RWPE1 (cell line): ENCODE data around the gene SMARCD2.

Experiments
- CTCF ChIA-PET: fragments of 350-600 bp; sonication (Branson Sonifier 250); formaldehyde crosslinking; extraction: SDS; loops from one replicate; lab custom pipeline; 2021; lab: Yijun Ruan, JAX
- POLR2A ChIA-PET: fragments of 400-600 bp; formaldehyde crosslinking; extraction: SDS; loops from one replicate; lab custom pipeline; 2020; ENCODE audit warnings: antibody characterized with exemption; ENCODE audit not compliant: low non-redundant PET; lab: Yijun Ruan, JAX
- DNase-seq: peaks from one replicate; pipeline ENCODE4 v3.0.0; 2012; ENCODE audit warnings: low spot score
- H3K27ac ChIP-seq: fragments of 450-650 bp; 2 replicates; pipeline ENCODE4 v1.5.1; 2017
- TF ChIP-seq, protein P1 (sequence below): fragments of 450-650 bp; conservative IDR thresholded peaks from 2 replicates; pipeline ENCODE4 v1.5.1; 2017; ENCODE audit warnings: low read depth, mild to moderate bottlenecking

Gene SMARCD2

DNA sequence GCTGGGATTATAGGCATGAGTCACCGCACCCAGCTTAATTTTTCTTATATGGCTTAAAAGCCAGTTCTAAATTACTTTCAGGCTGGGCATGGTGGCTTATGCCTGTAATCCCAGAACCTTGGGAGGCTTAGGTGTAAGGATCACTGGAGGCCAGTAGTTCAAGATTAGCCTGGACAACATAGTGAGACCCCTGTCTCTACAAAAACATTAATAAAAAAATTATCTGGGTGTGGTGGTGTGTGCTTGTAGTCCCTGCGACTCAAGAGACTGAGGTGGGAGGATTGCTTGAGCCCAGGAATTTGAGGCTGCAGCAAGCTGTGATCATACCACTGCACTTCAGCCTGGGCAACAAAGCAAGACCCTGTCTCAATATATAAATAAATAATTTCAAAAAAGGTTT is 10.8 kb upstream of the SMARCD2 start:
- no peak for DNase-seq
- TF ChIP-seq, protein P1, sequence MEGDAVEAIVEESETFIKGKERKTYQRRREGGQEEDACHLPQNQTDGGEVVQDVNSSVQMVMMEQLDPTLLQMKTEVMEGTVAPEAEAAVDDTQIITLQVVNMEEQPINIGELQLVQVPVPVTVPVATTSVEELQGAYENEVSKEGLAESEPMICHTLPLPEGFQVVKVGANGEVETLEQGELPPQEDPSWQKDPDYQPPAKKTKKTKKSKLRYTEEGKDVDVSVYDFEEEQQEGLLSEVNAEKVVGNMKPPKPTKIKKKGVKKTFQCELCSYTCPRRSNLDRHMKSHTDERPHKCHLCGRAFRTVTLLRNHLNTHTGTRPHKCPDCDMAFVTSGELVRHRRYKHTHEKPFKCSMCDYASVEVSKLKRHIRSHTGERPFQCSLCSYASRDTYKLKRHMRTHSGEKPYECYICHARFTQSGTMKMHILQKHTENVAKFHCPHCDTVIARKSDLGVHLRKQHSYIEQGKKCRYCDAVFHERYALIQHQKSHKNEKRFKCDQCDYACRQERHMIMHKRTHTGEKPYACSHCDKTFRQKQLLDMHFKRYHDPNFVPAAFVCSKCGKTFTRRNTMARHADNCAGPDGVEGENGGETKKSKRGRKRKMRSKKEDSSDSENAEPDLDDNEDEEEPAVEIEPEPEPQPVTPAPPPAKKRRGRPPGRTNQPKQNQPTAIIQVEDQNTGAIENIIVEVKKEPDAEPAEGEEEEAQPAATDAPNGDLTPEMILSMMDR = no peak
- ChIA-PET POLR2A (no interaction called here), CTCF (interaction anchor here (0.6 kb wide), 1 partner anchor 102 kb away, joined by 3 read pairs; no protein-coding TSS in a partner anchor)
- no peak overlapping the region for H3K27ac ChIP-seq

- TF ChIP-seq, protein P1 = no peak
- no peak for DNase-seq
- POLR2A ChIA-PET = interaction anchor here (0.5 kb wide), 1 partner anchor 23 kb away, joined by 3 read pairs; the partner anchor contains the start of gene PSMC5
- CTCF ChIA-PET = no interaction called here
- H3K27ac ChIP-seq = no peak overlapping the region
These were observed 7.9 kb upstream of the SMARCD2 start for GRCh38 chr17:63850401-63850800.

DNA sequence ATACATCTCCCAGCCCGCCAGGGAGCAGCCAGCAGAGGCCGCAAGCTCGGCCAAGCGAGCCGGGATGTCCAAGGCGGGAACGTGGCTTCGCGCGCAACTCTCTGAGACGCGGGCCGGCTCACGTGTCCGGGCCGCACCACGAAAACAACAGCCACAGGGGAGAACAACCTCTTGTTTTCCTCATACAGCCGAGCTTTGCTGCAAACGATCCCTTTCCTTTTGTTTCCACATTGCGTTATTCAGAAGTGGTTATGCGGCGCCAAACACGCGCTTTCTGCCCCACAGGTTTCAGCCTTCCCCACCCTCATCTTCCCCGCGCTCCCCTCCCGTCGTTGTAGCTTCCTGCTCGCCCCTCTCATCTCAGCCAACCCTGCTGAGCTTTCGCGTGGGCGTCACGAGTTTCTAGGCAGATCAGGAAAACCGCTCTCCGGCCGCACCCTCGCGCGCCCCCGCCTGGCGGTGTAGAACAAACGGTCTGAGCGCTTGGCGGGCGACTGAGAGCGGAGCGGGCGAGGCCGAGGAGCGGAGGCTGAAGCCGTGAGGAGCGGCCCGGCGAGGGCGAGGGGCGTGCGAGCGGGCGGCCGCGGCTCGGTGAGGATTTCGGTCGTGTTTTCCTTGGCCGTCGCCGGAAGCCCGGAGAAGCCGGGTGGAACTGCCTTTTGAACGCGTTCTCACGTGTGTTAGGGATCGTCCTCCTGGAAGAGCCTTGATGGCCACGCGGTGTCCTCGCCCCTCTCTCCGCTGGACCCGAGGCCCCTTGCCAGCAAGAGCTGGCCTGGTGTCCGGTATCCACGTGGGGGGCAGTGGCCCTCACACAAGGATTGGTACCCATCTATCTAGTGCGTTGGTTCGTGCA is 6.6 kb upstream of the SMARCD2 start:
- POLR2A ChIA-PET = no interaction called here
- TF ChIP-seq, protein P1 = peak; percentile 88
- DNase-seq = peak; percentile 92
- peak overlapping the region; percentile 51 for H3K27ac ChIP-seq
- CTCF ChIA-PET = interaction anchor here (0.6 to 1.4 kb wide), 23 partner anchors 9 to 1306 kb away, joined by 3 to 12 read pairs (median 3); partner anchors contain the start of genes FTSJ3 and GH2

DNA sequence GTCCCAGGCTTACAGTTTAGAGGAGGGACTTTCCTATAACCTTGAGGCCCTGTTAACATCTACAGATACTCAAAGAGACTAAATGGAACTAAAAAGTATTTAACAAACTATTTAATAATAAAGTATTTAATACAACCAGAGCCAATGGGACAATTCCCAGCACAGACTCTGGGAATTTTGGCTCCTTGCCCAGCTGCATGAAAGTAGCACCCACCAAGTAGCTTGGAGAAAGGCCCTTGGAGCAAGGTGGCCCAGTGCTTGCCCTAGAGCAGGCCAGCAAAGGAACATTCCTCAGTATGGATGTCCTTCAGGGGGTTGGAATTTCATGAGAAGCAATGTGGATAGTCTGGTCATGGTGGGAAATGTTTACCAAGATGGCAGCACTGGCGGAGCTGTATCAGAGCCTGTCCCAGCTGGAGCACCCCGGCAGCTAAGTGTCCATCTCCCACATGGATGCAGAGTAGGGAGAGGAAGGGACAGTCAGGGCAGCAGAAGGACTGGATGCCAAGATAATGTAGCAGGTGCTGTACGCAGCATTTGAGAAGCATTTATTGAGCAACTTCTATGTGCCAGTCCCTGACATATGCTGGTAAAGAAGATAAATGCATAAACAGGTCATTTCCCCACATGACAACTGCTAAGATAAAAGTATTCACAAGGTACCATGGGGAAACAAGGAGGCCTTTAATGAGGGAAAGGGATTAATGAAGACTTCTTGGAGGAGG is 5.2 kb upstream of the SMARCD2 start:
- ChIA-PET POLR2A (interaction anchor here (0.6 kb wide), 1 partner anchor 60 kb away, joined by 9 read pairs; no protein-coding TSS in a partner anchor), CTCF (interaction anchor here (0.7 to 1.1 kb wide), 3 partner anchors 26 to 71 kb away, joined by 3 read pairs; no protein-coding TSS in a partner anchor)
- H3K27ac ChIP-seq = no peak overlapping the region
- no peak for DNase-seq
- TF ChIP-seq, protein P1 = no peak

- no peak overlapping the region for H3K27ac ChIP-seq
- ChIA-PET CTCF (interaction anchor here (0.6 kb wide), 1 partner anchor 10 kb away, joined by 4 read pairs; no protein-coding TSS in a partner anchor), POLR2A (no interaction called here)
- TF ChIP-seq, protein P1 = no peak
- DNase-seq = no peak
These were observed 3.0 kb upstream of the SMARCD2 start for GRCh38 chr17:63845509-63845908.
